Adrenal gland (tissue), 12 donors: ENCODE data around the gene HMGB1. TPM values are rescaled to one million over a fixed set of nuclear protein-coding genes. Genes with fewer than 3 reads are reported as not detected.

ENCODE experiments used
- DNase-seq, 7 donors: peaks; one replicate each; pipeline ENCODE4 v3.0.0-alpha.2; 2019 to 2020
- H3K27ac ChIP-seq, 5 donors: fragments of 200-600 bp; sonication (generic) in 4 of 5; 1 replicate in 3 of 5; 2 replicates in 2 of 5; pipeline versions ENCODE4 v1.5.1 to v1.8.0; 2016 to 2020; ENCODE audit warnings: mild to moderate bottlenecking in 1 of 5
- H3K27me3 ChIP-seq: fragments of 200-600 bp; 2 replicates; pipeline ENCODE4 v1.8.0; 2021
- H3K36me3 ChIP-seq, 2 donors: fragments of 200-600 bp; replicated peaks in 1 of 2; 1 replicate in 1 of 2; 2 replicates in 1 of 2; pipeline versions ENCODE4 v1.5.1 to v1.8.0; 2018 to 2022
- H3K4me1 ChIP-seq, 2 donors: fragments of 200-600 bp; replicated peaks in 1 of 2; 1 replicate in 1 of 2; 2 replicates in 1 of 2; pipeline versions ENCODE4 v1.5.1 to v1.8.0; 2018 to 2021
- H3K4me3 ChIP-seq, 4 donors: fragments of 200-600 bp; sonication (generic) in 3 of 4; one replicate each; pipeline ENCODE4 v1.5.1; 2016 to 2018
- H3K9me3 ChIP-seq, 3 donors: fragments of 200-600 bp; sonication (generic) in 1 of 3; replicated peaks in 1 of 3; 1 replicate in 2 of 3; 2 replicates in 1 of 3; pipeline versions ENCODE4 v1.5.1 to v1.8.0; 2016 to 2021
- CTCF ChIP-seq, 6 experiments: fragments of 450-650 bp in 4 of 6; fragments of 200-600 bp in 2 of 6; sonication (generic) in 1 of 6; IDR thresholded peaks; 1 replicate in 5 of 6; 2 replicates in 1 of 6; pipeline versions ENCODE4 v1.5.1 to v1.8.0; 2016 to 2021; ENCODE audit warnings: antibody characterized with exemption in 6 of 6, mild to moderate bottlenecking in 2 of 6, moderate library complexity in 1 of 6
- POLR2A ChIP-seq, 2 donors: fragments of 450-650 bp; IDR thresholded peaks; one replicate each; pipeline ENCODE4 v1.6.1; 2017; ENCODE audit warnings: antibody characterized with exemption in 2 of 2, mild to moderate bottlenecking in 2 of 2, moderate library complexity in 1 of 2
- WGBS, 4 donors: extraction: QIAGEN DNeasy Blood & Tissue Kit in 2 of 4; methylation state at CpG; one replicate each; pipeline versions ENCODE4 v1.1.5 to v1.1.7; 2013 to 2017; 5-methylcytosine and 5-hydroxymethylcytosine counted together
- intact Hi-C, 2 donors: fragments of 100-400 bp; cut with DNase I; formaldehyde crosslinking; loops; one replicate each; pipeline versions ENCODE4 v1.14.1 to v1.15.0; 2022 to 2023
- polyA plus RNA-seq, 3 donors: library from polyadenylated mRNA; stranded (reverse); fragments of 200-250 nt in 2 of 3; fragments of 350-450 nt in 1 of 3; fragmentation: Illumina TruSeq in 1 of 3; extraction: RNeasy Lipid Tissue Mini Kit (QIAGEN cat#74804) in 1 of 3; gene quantifications; one replicate each; pipeline ENCODE4 v1.2.3, GENCODE V29; 2013 to 2014
- total RNA-seq, 9 donors: library from RNA; depleted of rRNA in 4 of 9; stranded (reverse); fragments of >200 nt in 4 of 9; fragments of 120-200 nt in 1 of 9; fragmentation: NEBNext Ultra II Directional in 1 of 9; extraction: Animal tissue kit (Norgen Biotek cat#: 25700) in 1 of 9; gene quantifications; one replicate each; pipeline versions ENCODE4 v1.1.0 to v1.2.4, GENCODE V29; 2013 to 2023
- donor health status: healthy with polysubstance abuse.
- donor health status: Bipolar disorder and iron deficiency.
- donor health status: DM: yes; HTN: yes; CAD: no.
- donor health status: DM: no; HTN: no; CAD: no.
- donor health status: DM: no; HTN: no; CAD: no.
- donor health status: DM: yes; HTN: yes; CAD: no.

The HMGB1 gene
- total and polyA plus RNA-seq, 12 donors: 106 to 342 (median 241) TPM

- H3K4me3 ChIP-seq: no peak overlapping the region
- no peak for TF ChIP-seq CTCF (IDR thresholded peaks at IDR 0.05)
- TF ChIP-seq POLR2A (IDR thresholded peaks at IDR 0.05): no peak
- no peaks in the 10 kb centered on the region for H3K36me3 ChIP-seq
- DNase-seq: peak in 1 of 7 donors; percentile 1
- intact Hi-C loops: no loop called here
- no peaks in the 10 kb centered on the region for H3K9me3 ChIP-seq
- H3K27me3 ChIP-seq: no peaks in the 10 kb centered on the region
- 77 to 83% (median 83%) methylated on average over 3 of the region's 3 CpGs for WGBS, 4 donors
- peaks cover 0 to under 1% of the 10 kb centered on the region in 2 donors for H3K4me1 ChIP-seq
- no peak overlapping the region for H3K27ac ChIP-seq
These were observed 50.2 kb downstream of the HMGB1 start for GRCh38 chr13:30415430-30416030.

- TF ChIP-seq CTCF (IDR thresholded peaks at IDR 0.05): no peak
- no peak for TF ChIP-seq POLR2A (IDR thresholded peaks at IDR 0.05)
- Histone ChIP-seq H3K9me3 (no peaks in the 10 kb centered on the region), H3K4me3 (no peak overlapping the region), H3K36me3 (no peaks in the 10 kb centered on the region), H3K4me1 (no peaks in the 10 kb centered on the region), H3K27ac (no peak overlapping the region), H3K27me3 (no peaks in the 10 kb centered on the region)
- WGBS, 4 donors: 52 to 75% (median 55%) methylated on average over 2 to 3 of the region's 3 CpGs
- intact Hi-C loops: no loop called here
- no peak for DNase-seq
These were observed 51.9 kb downstream of the HMGB1 start for GRCh38 chr13:30413842-30414241.

GRCh38 chr13:30412346-30412745 lies 53.4 kb downstream of the HMGB1 start:
- H3K4me1 ChIP-seq: peaks cover 0 to 4% of the 10 kb centered on the region in 2 donors
- TF ChIP-seq CTCF (IDR thresholded peaks at IDR 0.05): no peak
- TF ChIP-seq POLR2A (IDR thresholded peaks at IDR 0.05): no peak
- H3K27me3 ChIP-seq: no peaks in the 10 kb centered on the region
- DNase-seq: no peak
- H3K4me3 ChIP-seq: no peak overlapping the region
- H3K9me3 ChIP-seq: no peaks in the 10 kb centered on the region
- no peak overlapping the region for H3K27ac ChIP-seq
- H3K36me3 ChIP-seq: no peaks in the 10 kb centered on the region
- intact Hi-C loops: no loop called here

- H3K36me3 ChIP-seq: no peaks in the 10 kb centered on the region
- H3K4me1 ChIP-seq: peaks cover 0 to 4% of the 10 kb centered on the region in 2 donors
- TF ChIP-seq CTCF (IDR thresholded peaks at IDR 0.05) (no peak), POLR2A (IDR thresholded peaks at IDR 0.05) (no peak)
- DNase-seq: no peak
- intact Hi-C loops: no loop called here
- no peak overlapping the region for H3K27ac ChIP-seq
- no peaks in the 10 kb centered on the region for H3K27me3 ChIP-seq
- no peaks in the 10 kb centered on the region for H3K9me3 ChIP-seq
- WGBS, 4 donors: 89 to 100% (median 97%) methylated on average over 2 of the region's 2 CpGs
- no peak overlapping the region for H3K4me3 ChIP-seq
These were observed 55.0 kb downstream of the HMGB1 start for GRCh38 chr13:30410705-30411125.
